ENCODE data around the gene KHDRBS1.

DNA sequence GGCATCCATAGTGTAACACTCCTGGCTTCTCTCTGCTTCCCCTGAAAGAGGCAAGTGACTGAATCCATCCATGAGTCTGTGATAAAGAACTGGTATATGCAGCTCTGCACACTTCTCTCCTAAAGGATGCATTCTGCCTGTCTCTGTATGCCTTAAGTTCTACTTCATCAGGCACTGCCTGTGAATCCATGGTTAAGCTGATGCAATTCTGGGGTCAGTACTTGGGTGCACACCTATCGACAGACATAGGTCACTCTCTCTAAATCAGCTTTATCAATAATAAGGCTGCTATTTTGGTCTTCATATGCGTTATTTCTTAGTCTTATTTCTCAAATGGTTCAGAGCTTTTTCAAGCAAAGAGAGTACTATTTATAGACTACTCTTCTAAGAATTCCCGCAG, 42.8 kb upstream of the KHDRBS1 start:
- TF ChIP-seq GATA3 (IDR thresholded peaks at IDR 0.05; ENCODE audit: low read depth, low read length): no peak
- TF ChIP-seq GATA2 (IDR thresholded peaks at IDR 0.05; ENCODE audit: low read depth, low read length): no peak

Measured in SH-SY5Y (cell line).